GM23338 (cell line): ENCODE measurements around the gene HRAS. TPM values are rescaled to one million over a fixed set of nuclear protein-coding genes. Genes with fewer than 3 reads are reported as not detected.

ENCODE experiments used
- ATAC-seq: fragments of 200-7000 bp; cut with Tn5 transposase; 3 replicates; pipeline ENCODE4 v1.9.1; 2020
- DNase-seq: peaks from one replicate; pipeline ENCODE4 v3.0.0-alpha.2; 2015; ENCODE audit warnings: low spot score
- H2AFZ ChIP-seq: fragments of 200-600 bp; sonication (generic); 2 replicates; pipeline ENCODE4 v1.8.0; 2016; ENCODE audit warnings: antibody characterized with exemption, mild to moderate bottlenecking, moderate library complexity
- H3F3A ChIP-seq: fragments of 200-600 bp; sonication (generic); replicated peaks from 2 replicates; pipeline ENCODE4 v1.8.0; 2017; ENCODE audit warnings: antibody characterized with exemption, mixed run types, low read depth
- H3K27ac ChIP-seq: fragments of 200-600 bp; sonication (generic); 2 replicates; pipeline ENCODE4 v1.6.1; 2016; ENCODE audit warnings: low read depth
- H3K27me3 ChIP-seq: fragments of 200-600 bp; sonication (generic); 2 replicates; pipeline ENCODE4 v1.8.0; 2016; ENCODE audit warnings: mild to moderate bottlenecking, mixed run types, moderate library complexity; ENCODE audit not compliant: insufficient read depth
- H3K36me3 ChIP-seq: fragments of 200-600 bp; sonication (generic); 2 replicates; pipeline ENCODE4 v1.8.0; 2016; ENCODE audit warnings: mild to moderate bottlenecking; ENCODE audit not compliant: insufficient read depth
- H3K4me1 ChIP-seq: fragments of 200-600 bp; sonication (generic); 2 replicates; pipeline ENCODE4 v1.8.0; 2016; ENCODE audit warnings: mild to moderate bottlenecking, moderate library complexity; ENCODE audit not compliant: insufficient read depth
- H3K4me2 ChIP-seq: fragments of 200-600 bp; sonication (generic); 2 replicates; pipeline ENCODE4 v1.7.1; 2017; ENCODE audit warnings: mixed run types
- H3K4me3 ChIP-seq: fragments of 200-600 bp; sonication (generic); 2 replicates; pipeline ENCODE4 v1.6.1; 2016; ENCODE audit warnings: mixed run types
- H3K79me2 ChIP-seq: fragments of 200-600 bp; sonication (generic); replicated peaks from 2 replicates; pipeline ENCODE4 v1.8.0; 2017; ENCODE audit warnings: mild to moderate bottlenecking; ENCODE audit not compliant: insufficient read depth
- H3K9me2 ChIP-seq: fragments of 200-600 bp; sonication (generic); 2 replicates; pipeline ENCODE4 v1.8.0; 2017; ENCODE audit not compliant: insufficient read depth
- H4K20me1 ChIP-seq: fragments of 200-600 bp; sonication (generic); replicated peaks from 2 replicates; pipeline ENCODE4 v1.8.0; 2017; ENCODE audit warnings: mild to moderate bottlenecking; ENCODE audit not compliant: insufficient read depth
- H3K27ac Mint-ChIP-seq: 2 replicates; pipeline ENCODE4 v1.8.0; 2020; ENCODE audit warnings: inconsistent platforms, mild to moderate bottlenecking, moderate library complexity, mixed read lengths
- H3K27me3 Mint-ChIP-seq: 3 replicates; pipeline ENCODE4 v1.8.0; 2022; ENCODE audit warnings: low read depth, mild to moderate bottlenecking, moderate library complexity, mixed read lengths, inconsistent platforms; ENCODE audit not compliant: insufficient read depth, poor library complexity
- H3K36me3 Mint-ChIP-seq: 3 replicates; pipeline ENCODE4 v1.8.0; 2021; ENCODE audit warnings: low read depth, mild to moderate bottlenecking, inconsistent platforms, moderate library complexity, mixed read lengths
- H3K4me1 Mint-ChIP-seq: 3 replicates; pipeline ENCODE4 v1.8.0; 2020; ENCODE audit warnings: mild to moderate bottlenecking, inconsistent platforms, mixed read lengths
- H3K4me3 Mint-ChIP-seq: 3 replicates; pipeline ENCODE4 v1.8.0; 2021; ENCODE audit warnings: moderate library complexity, mild to moderate bottlenecking, inconsistent platforms, mixed read lengths
- H3K9me3 Mint-ChIP-seq: 3 replicates; pipeline ENCODE4 v1.8.0; 2020; ENCODE audit warnings: moderate library complexity, mild to moderate bottlenecking, inconsistent platforms, mixed read lengths
- CREB1 ChIP-seq: fragments of 250-450 bp; sonication (Bioruptor Pico); IDR thresholded peaks from 2 replicates; pipeline ENCODE4 v1.5.0; 2020; ENCODE audit warnings: low read depth, mild to moderate bottlenecking, moderate library complexity
- CTCF ChIP-seq, 2 experiments: fragments of 200-600 bp in 1 of 2; sonication (generic) in 1 of 2; conservative IDR thresholded peaks; 2 replicates each; pipeline versions ENCODE4 v1.5.1 to v1.6.1; 2016 to 2017; ENCODE audit warnings: antibody characterized with exemption in 2 of 2, low read depth in 2 of 2, mild to moderate bottlenecking in 2 of 2, moderate library complexity in 1 of 2
- ETS1 ChIP-seq: IDR thresholded peaks from 2 replicates; pipeline ENCODE4 v1.6.1; 2016; ENCODE audit warnings: antibody characterized with exemption
- EZH2 ChIP-seq: fragments of 200-600 bp; sonication (generic); IDR thresholded peaks from one replicate; pipeline ENCODE4 v1.8.0; 2017; ENCODE audit warnings: antibody characterized with exemption, mild to moderate bottlenecking, low read depth; ENCODE audit not compliant: unreplicated experiment
- EZH2phosphoT487 ChIP-seq: fragments of 200-600 bp; sonication (generic); IDR thresholded peaks from one replicate; pipeline ENCODE4 v1.8.1; 2018; ENCODE audit warnings: antibody characterized with exemption; ENCODE audit not compliant: unreplicated experiment
- JUNB ChIP-seq: IDR thresholded peaks from one replicate; pipeline ENCODE4 v1.6.1; 2016; ENCODE audit warnings: antibody characterized with exemption; ENCODE audit not compliant: unreplicated experiment
- NANOG ChIP-seq: IDR thresholded peaks from 2 replicates; pipeline ENCODE4 v1.6.1; 2016; ENCODE audit warnings: antibody characterized with exemption, borderline replicate concordance
- STAT1 ChIP-seq: IDR thresholded peaks from one replicate; pipeline ENCODE4 v1.6.1; 2016; ENCODE audit warnings: antibody characterized with exemption; ENCODE audit not compliant: unreplicated experiment
- ZNF114 ChIP-seq: fragments of 250-450 bp; sonication (Bioruptor Pico); IDR thresholded peaks from 2 replicates; pipeline ENCODE4 v1.5.0; 2020; ENCODE audit warnings: mild to moderate bottlenecking, moderate library complexity
- ZNF331 ChIP-seq: fragments of 250-450 bp; sonication (Bioruptor Pico); IDR thresholded peaks from 2 replicates; pipeline ENCODE4 v1.5.0; 2020; ENCODE audit warnings: low read depth, mild to moderate bottlenecking, moderate library complexity
- ZNF462 ChIP-seq: fragments of 250-450 bp; sonication (Bioruptor Pico); IDR thresholded peaks from 2 replicates; pipeline ENCODE4 v1.5.0; 2020; ENCODE audit warnings: mild to moderate bottlenecking, moderate library complexity
- polyA plus RNA-seq: library from polyadenylated mRNA; unstranded; fragments of >200 nt; fragmentation: Nextera tagmentation; extraction: Ambion mirVana; gene quantifications from 2 replicates; pipeline ENCODE4 v1.2.1, GENCODE V29; 2016
- total RNA-seq: library from RNA; depleted of rRNA; stranded (reverse); fragments of >200 nt; shearing (Covaris generic); gene quantifications from 2 replicates; pipeline ENCODE4 v1.2.3, GENCODE V29; 2014

HRAS gene
- total and polyA plus RNA-seq, 2 experiments from 2014 or later: 37.9 to 48.7 TPM

- Histone ChIP-seq H3K9me2 (no peaks in the 10 kb centered on the region), H3K79me2 (peaks cover 11% of the 10 kb centered on the region), H4K20me1 (peaks cover 7% of the 10 kb centered on the region; the same call in 1 of the 2 replicates), H3F3A (peaks cover 21% of the 10 kb centered on the region), H3K27me3 (peaks cover 11% of the 10 kb centered on the region; the same call in 1 of the 2 replicates), H3K4me1 (peaks cover 9% of the 10 kb centered on the region; the same call in 1 of the 2 replicates), H2AFZ (no peak overlapping the region), H3K36me3 (no peaks in the 10 kb centered on the region), H3K4me3 (no peak overlapping the region), H3K27ac (no peak overlapping the region), H3K4me2 (no peak overlapping the region)
- H3K4me1 Mint-ChIP-seq: peaks cover 13% of the 10 kb centered on the region
- H3K36me3 Mint-ChIP-seq: peaks cover 31% of the 10 kb centered on the region
- H3K27ac Mint-ChIP-seq: no peak overlapping the region
- peaks cover 25% of the 10 kb centered on the region for H3K27me3 Mint-ChIP-seq
- H3K9me3 Mint-ChIP-seq: peaks cover 12% of the 10 kb centered on the region
- no peak overlapping the region for H3K4me3 Mint-ChIP-seq
- TF ChIP-seq ZNF114 (CRISPR knock-in tag): no peak
- no peak for TF ChIP-seq JUNB
- TF ChIP-seq CREB1 (CRISPR knock-in tag): no peak
- TF ChIP-seq EZH2: no peak
- DNase-seq (no peak), ATAC-seq (no peak)
These were observed 33.6 kb downstream of the HRAS start for GRCh38 chr11:501683-502287.

GRCh38 chr11:501001-501682, 34.2 kb downstream of the HRAS start:
- no peak overlapping the region for H3K27ac Mint-ChIP-seq
- no peak for DNase-seq
- H3K9me3 Mint-ChIP-seq: peaks cover 15% of the 10 kb centered on the region

More at GRCh38 chr11:501001-501682, 34.2 kb downstream of the HRAS start:
- Histone ChIP-seq H3F3A (peaks cover 17% of the 10 kb centered on the region), H3K27ac (no peak overlapping the region), H3K4me3 (no peak overlapping the region), H3K27me3 (peaks cover 11% of the 10 kb centered on the region; the same call in 1 of the 2 replicates), H3K36me3 (no peaks in the 10 kb centered on the region), H3K4me2 (no peak overlapping the region), H3K9me2 (no peaks in the 10 kb centered on the region), H3K79me2 (peaks cover 11% of the 10 kb centered on the region), H2AFZ (no peak overlapping the region), H3K4me1 (peaks cover 9% of the 10 kb centered on the region; the same call in 1 of the 2 replicates), H4K20me1 (peaks cover 7% of the 10 kb centered on the region; the same call in 1 of the 2 replicates)
- peaks cover 23% of the 10 kb centered on the region for H3K27me3 Mint-ChIP-seq
- H3K4me3 Mint-ChIP-seq: no peak overlapping the region
- ATAC-seq: no peak
- peaks cover 13% of the 10 kb centered on the region for H3K4me1 Mint-ChIP-seq
- no peak for TF ChIP-seq ZNF331
- TF ChIP-seq CTCF (conservative IDR thresholded peaks at IDR 0.05; ENCODE audit: low read depth in 2 of 2): no peak
- no peak for TF ChIP-seq ZNF114 (CRISPR knock-in tag)
- TF ChIP-seq NANOG: no peak
- no peak for TF ChIP-seq ZNF462 (CRISPR knock-in tag)
- TF ChIP-seq EZH2: no peak
- no peak for TF ChIP-seq EZH2phosphoT487
- no peak for TF ChIP-seq STAT1
- no peak for TF ChIP-seq ETS1
- peaks cover 38% of the 10 kb centered on the region for H3K36me3 Mint-ChIP-seq
